ENCODE results near the gene ARMCX5.

ARMCX5 gene

DNA sequence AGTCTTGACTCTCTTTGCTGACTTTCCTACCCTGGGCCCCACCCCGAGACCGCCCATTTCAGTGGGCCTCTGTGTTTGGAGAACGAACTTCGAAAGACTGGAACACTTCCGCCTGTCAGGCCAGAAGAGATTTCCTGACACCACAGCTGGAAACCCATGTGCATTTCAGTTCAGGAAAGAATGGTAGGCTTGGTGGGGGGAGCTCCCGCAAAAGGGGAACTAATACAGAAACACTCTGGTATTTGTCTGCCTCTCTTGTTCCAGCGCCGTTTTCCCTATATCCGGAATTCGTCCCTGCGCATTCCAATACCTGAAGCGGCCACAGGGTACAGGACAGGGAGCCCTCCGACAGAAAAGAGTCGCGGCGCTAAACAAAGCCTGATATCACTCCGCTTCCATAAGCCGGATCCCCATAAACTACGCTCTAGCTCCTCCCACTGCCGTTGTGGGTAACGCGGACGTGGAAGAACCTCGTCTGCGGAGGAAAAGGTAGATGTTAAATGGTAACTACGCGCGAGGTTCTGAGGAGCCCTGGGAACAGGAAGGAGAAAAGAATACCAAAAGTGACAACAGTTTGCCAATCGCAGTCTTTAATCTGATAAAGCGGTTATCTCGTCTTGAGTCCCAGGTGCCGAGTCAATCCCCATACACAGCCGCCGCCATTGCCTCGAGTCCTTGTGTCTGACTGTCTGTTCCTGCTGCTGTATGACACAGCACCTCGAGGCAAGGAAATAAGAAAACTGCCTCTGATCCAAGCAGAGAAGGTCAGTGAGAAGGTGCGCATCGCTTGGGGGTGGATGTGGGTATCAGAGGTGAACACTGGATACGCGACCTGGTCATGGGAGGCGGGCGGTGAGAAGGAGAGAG lies at the start of gene ARMCX5:
ARMCX5 (plus strand) TSS at position 432 of the 867 bp plus-strand sequence. CDS start 2,627 bp downstream, outside the sequence.
- TF ChIP-seq, protein P1, sequence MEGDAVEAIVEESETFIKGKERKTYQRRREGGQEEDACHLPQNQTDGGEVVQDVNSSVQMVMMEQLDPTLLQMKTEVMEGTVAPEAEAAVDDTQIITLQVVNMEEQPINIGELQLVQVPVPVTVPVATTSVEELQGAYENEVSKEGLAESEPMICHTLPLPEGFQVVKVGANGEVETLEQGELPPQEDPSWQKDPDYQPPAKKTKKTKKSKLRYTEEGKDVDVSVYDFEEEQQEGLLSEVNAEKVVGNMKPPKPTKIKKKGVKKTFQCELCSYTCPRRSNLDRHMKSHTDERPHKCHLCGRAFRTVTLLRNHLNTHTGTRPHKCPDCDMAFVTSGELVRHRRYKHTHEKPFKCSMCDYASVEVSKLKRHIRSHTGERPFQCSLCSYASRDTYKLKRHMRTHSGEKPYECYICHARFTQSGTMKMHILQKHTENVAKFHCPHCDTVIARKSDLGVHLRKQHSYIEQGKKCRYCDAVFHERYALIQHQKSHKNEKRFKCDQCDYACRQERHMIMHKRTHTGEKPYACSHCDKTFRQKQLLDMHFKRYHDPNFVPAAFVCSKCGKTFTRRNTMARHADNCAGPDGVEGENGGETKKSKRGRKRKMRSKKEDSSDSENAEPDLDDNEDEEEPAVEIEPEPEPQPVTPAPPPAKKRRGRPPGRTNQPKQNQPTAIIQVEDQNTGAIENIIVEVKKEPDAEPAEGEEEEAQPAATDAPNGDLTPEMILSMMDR (IDR thresholded peaks at IDR 0.05; ENCODE audit: low read depth, low read length, missing control alignments) = no peak
- H3K4me3 ChIP-seq (ENCODE audit: low read depth, low read length) = peak within 1 kb of the TSS; percentile 74
- peak; percentile 69 for DNase-seq (ENCODE audit: low read depth)

DNA sequence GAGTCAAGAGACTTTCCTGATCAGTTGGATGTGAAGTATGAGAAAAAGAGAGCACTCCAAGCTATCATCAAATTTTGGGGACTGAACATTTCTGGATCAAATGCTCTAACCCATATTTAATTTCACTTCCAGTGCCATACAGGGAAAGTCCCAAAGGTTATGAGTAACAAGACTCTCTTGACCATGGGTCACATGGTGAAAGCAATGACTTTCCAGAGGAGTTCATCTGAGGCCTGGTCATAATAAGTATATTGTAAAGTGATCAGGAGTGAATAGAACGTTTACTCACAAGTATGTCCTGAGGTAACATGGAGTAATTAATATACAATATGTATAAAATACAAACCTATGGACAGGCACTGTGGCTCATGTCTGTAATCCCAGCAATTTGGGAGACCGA lies 40.7 kb upstream of the ARMCX5 start:
- no peak overlapping the region for H3K4me3 ChIP-seq (ENCODE audit: low read depth, low read length)
- TF ChIP-seq, protein P1 (IDR thresholded peaks at IDR 0.05; ENCODE audit: low read depth, low read length, missing control alignments) = no peak
- no peak for DNase-seq (ENCODE audit: low read depth)

DNA sequence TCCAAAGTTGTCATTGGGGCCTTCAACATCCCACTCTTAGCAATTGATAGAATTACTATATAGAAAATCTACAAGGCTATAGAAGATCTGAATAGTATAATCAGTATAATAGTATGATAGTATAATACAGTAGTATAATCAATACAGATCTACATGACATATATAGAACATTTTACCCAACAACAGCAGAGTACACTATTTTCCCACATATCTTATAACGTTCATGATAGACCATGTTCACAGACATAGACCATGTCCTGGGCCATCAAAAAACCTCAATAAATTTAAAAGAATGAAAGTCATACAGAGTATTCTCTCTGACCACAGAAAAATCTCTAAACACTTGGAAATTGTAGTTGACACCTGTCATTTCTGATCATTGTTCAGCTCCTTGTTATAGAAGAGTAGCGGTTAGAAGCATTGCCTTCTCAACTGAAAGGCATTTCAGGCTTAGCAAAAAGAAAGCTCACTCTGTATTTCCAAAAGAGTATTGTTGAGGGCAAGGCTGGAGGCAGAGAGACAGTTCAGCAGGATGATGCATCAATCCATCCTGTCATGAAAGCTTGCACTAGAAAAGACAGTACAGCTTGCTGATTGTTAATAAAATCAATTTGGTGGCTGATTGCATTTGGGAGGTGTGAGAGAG lies 38.8 kb upstream of the ARMCX5 start:
- TF ChIP-seq, protein P1 (IDR thresholded peaks at IDR 0.05; ENCODE audit: low read depth, low read length, missing control alignments) = no peak
- H3K4me3 ChIP-seq (ENCODE audit: low read depth, low read length) = no peak overlapping the region
- no peak for DNase-seq (ENCODE audit: low read depth)

DNA sequence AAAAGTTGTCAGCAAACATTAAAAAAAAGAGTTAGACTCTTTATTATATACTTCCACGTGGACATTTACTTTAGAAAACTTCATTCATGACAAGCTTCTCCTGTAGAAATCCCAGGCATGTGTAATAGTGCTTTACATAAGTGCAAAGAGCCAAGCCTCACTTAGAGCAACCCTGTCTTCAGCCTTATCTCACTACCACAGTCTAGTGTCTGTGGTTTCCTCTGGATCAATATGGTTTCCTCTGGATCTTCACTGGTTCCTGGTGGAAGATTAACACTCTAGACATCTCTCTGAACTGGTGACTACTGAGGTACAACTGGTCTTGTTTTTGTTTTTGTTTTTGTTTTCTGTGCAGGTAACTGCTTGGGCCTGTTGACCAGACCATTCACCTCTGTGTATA lies 18.4 kb upstream of the ARMCX5 start:
- no peak overlapping the region for H3K4me3 ChIP-seq (ENCODE audit: low read depth, low read length)
- DNase-seq (ENCODE audit: low read depth) = no peak
- TF ChIP-seq, protein P1 (IDR thresholded peaks at IDR 0.05; ENCODE audit: low read depth, low read length, missing control alignments) = no peak

DNA sequence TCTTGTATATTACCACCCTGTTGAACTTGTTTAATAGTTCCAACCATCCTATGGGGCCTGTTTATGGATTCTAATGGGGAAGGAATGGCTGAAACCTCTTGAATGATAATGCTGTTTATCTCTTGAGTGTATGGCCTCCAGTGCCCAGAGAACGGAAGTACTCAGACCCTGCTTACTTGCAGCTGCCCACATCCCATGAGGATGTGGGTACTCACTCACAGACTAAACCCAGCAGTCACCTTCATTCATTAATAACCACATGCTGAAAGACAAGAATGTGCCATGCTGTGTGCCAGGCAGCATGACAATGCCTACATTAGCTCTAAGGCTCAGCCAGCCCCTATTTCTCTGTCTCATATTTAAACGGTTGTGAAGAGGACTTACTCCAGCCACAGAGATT lies 5.9 kb upstream of the ARMCX5 start:
- H3K4me3 ChIP-seq (ENCODE audit: low read depth, low read length) = no peak overlapping the region
- DNase-seq (ENCODE audit: low read depth) = no peak
- TF ChIP-seq, protein P1 (IDR thresholded peaks at IDR 0.05; ENCODE audit: low read depth, low read length, missing control alignments) = no peak

DNA sequence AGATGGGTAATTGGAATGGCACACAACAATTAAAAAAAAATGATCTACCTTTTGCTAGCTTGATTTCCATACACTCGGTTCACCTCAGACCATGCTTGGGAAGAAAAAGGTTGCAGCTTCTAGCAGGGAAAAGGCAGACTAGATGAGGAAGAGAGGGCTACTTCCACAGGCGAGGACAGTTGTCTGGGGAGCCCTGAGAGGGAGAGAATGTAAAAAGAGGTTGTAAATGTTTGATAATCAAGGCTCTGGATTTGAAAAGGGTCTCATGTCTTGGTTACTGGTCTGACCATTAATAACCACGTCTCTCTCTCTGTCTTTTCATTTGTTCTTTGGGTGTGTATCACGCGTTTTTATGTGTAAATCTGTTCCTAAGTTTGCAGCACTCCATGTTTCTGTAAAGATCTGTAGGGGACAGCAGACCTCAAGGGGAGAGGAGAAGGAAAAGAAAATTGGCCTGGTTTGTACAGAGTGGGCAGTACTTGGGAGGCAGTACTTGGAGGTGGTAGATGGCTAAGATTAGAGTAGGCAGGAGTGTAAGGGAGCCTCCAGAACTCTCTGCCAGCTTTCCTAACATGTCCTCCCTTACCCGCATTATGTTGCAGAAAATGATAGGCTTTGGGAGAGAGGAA lies 750 bp downstream of the ARMCX5 start:
- peak overlapping the region; percentile 74 for H3K4me3 ChIP-seq (ENCODE audit: low read depth, low read length)
- no peak for DNase-seq (ENCODE audit: low read depth)
- TF ChIP-seq, protein P1 (IDR thresholded peaks at IDR 0.05; ENCODE audit: low read depth, low read length, missing control alignments) = no peak
